ENCODE measurements around the gene SGK1. TPM values are rescaled to one million over a fixed set of nuclear protein-coding genes. Genes with fewer than 3 reads are reported as not detected.

The SGK1 gene
- total and polyA plus RNA-seq, 10 of the 15 experiments (the other 5 are each of a cell fraction or from before 2014, with no cell fraction given): 0.62 to 5.1 (median 2.9) TPM

DNA sequence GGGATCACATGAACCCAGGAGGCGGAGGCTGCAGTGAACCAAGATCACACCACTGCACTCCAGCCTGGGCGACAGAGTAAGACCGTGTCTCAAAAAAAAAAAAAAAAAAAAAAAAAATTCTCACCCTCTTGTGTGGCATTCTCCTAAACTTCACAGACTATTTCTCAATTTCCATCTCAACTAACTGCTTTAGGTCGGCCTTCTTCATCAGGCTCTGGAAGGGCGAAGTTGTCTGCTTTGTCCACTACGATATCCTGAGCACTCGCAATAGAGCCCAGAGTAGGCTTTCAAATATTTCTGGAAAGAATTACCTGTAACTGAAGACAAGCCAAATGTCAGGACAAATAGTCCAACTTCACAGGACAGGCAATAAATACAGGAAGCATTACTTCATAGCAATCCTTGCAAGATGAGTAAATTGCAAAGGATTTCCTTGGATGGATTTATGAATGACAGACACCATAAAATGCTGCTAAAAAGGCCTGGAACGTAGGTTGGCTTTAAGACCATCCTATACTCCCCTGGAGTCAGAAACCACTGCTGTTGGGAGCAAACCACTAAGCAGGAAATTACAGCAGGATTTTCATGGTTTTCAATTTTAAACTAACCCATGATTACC is 149.2 kb downstream of the SGK1 start (continued):
- TF ChIP-seq, protein P1, sequence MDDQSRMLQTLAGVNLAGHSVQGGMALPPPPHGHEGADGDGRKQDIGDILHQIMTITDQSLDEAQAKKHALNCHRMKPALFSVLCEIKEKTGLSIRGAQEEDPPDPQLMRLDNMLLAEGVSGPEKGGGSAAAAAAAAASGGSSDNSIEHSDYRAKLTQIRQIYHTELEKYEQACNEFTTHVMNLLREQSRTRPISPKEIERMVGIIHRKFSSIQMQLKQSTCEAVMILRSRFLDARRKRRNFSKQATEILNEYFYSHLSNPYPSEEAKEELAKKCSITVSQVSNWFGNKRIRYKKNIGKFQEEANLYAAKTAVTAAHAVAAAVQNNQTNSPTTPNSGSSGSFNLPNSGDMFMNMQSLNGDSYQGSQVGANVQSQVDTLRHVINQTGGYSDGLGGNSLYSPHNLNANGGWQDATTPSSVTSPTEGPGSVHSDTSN (IDR thresholded peaks at IDR 0.05; ENCODE audit: insufficient replicate concordance, low read depth, low read length): no peak
- TF ChIP-seq NRF1 (conservative IDR thresholded peaks at IDR 0.05; ENCODE audit: low read depth, low read length): no peak
- TF ChIP-seq MTA3 (IDR thresholded peaks at IDR 0.05; ENCODE audit: borderline replicate concordance, low read length): no peak
- TF ChIP-seq, protein P2, sequence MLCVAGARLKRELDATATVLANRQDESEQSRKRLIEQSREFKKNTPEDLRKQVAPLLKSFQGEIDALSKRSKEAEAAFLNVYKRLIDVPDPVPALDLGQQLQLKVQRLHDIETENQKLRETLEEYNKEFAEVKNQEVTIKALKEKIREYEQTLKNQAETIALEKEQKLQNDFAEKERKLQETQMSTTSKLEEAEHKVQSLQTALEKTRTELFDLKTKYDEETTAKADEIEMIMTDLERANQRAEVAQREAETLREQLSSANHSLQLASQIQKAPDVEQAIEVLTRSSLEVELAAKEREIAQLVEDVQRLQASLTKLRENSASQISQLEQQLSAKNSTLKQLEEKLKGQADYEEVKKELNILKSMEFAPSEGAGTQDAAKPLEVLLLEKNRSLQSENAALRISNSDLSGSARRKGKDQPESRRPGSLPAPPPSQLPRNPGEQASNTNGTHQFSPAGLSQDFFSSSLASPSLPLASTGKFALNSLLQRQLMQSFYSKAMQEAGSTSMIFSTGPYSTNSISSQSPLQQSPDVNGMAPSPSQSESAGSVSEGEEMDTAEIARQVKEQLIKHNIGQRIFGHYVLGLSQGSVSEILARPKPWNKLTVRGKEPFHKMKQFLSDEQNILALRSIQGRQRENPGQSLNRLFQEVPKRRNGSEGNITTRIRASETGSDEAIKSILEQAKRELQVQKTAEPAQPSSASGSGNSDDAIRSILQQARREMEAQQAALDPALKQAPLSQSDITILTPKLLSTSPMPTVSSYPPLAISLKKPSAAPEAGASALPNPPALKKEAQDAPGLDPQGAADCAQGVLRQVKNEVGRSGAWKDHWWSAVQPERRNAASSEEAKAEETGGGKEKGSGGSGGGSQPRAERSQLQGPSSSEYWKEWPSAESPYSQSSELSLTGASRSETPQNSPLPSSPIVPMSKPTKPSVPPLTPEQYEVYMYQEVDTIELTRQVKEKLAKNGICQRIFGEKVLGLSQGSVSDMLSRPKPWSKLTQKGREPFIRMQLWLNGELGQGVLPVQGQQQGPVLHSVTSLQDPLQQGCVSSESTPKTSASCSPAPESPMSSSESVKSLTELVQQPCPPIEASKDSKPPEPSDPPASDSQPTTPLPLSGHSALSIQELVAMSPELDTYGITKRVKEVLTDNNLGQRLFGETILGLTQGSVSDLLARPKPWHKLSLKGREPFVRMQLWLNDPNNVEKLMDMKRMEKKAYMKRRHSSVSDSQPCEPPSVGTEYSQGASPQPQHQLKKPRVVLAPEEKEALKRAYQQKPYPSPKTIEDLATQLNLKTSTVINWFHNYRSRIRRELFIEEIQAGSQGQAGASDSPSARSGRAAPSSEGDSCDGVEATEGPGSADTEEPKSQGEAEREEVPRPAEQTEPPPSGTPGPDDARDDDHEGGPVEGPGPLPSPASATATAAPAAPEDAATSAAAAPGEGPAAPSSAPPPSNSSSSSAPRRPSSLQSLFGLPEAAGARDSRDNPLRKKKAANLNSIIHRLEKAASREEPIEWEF (IDR thresholded peaks at IDR 0.05; ENCODE audit: insufficient replicate concordance, low read depth, low read length): no peak
- TF ChIP-seq YY1 (IDR thresholded peaks at IDR 0.05; ENCODE audit: low read depth, low read length): no peak
- TF ChIP-seq ESRRA (IDR thresholded peaks at IDR 0.05; ENCODE audit: low read length): no peak
